ENCODE data around the gene NAPB.

The NAPB gene

DNA sequence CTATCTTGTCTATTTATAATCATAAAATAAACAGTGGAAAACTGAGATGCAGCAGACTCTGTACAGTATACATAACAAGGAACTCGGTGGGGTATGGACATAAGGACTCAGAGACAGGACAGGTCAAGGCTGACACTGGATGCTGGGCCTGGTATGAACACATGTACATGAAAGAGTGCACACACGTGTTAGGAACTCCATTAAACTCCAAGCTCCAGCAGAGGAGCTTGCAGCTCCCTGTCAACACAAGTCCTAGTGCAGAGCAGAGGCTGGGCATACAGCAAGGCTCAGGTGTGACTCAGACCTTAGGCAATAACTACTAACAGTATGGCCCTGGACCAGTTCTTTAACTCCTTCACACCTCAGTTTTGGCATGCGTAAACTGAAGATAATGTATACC is 17.1 kb downstream of the NAPB start:
- DNase-seq, result peak; percentile 46

- DNase-seq, result no peak
Observed at GRCh38 chr20:23403751-23404150, 17.5 kb downstream of the NAPB start.

DNA sequence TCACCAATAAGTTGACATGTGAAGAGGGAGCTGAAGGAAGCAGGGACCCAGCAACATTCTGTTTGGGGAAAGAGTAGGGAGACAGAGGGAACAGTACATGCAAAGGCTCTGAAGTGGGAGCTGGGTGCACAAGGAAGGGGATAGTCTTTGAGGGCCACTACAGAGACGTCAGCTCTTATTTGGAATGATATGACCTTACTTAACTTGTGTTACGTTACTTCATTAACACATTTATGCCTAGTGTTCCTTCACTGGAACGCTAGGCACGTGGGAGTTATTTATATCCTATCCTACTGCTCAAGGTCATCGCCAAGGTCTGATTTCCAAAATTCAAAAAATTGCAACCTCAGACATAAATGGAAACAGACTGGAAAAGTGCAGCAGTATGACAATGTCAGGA is 20.2 kb downstream of the NAPB start:
- no peak for DNase-seq

GRCh38 chr20:23399568-23400241 is 21.6 kb downstream of the NAPB start:
- peak; percentile 69 for DNase-seq

DNA sequence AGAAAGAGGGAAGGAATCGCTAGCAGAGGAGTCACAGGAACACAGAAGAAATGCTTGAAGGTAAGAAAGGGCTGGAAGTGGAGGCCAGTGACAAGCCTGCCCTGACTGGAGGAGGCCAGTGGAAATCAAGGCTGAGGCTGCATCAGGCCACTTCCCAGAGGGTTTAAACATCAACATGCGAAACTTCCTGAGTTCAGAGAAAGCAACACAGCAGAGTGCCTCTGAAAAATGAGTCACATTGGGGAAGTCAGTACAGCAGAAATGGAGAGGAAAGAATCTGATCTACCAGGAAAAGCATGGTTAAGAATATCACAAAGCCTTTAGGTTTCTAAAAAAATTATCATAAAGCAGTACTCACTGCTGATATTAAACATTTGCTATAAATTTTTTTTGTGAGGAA is 23.3 kb downstream of the NAPB start:
- no peak for DNase-seq

DNA sequence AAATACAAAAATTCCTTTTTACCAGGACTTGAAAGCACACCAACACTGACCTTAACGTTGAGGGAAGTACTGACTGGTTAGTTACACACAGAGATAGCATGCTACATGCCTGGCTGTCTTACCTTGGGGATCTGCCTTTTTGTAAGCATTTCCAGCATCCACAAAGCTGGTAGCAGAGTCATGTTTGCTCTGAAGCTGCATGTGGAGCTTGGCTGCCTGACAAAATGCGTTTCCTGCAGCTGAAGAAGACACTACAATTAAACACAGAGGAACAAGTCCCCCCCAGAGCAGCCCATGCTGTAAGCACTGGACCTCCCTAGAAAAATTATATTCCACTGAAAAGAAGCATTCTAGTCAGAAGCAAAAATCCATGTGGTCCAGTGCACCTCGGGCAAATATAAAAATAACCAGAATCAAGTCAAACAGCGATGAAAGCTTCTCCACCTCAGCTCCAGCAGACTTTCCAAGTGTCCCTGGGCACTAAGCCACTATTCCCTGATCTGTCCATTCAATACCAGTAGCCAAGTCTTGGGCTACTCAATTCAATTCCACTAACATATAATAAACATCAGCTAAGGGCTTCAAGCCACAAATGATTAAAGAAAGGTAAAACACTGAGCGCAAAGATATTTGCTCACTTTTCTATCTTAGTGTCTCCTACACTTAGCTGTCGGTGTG is 24.2 kb downstream of the NAPB start:
- no peak for DNase-seq

DNA sequence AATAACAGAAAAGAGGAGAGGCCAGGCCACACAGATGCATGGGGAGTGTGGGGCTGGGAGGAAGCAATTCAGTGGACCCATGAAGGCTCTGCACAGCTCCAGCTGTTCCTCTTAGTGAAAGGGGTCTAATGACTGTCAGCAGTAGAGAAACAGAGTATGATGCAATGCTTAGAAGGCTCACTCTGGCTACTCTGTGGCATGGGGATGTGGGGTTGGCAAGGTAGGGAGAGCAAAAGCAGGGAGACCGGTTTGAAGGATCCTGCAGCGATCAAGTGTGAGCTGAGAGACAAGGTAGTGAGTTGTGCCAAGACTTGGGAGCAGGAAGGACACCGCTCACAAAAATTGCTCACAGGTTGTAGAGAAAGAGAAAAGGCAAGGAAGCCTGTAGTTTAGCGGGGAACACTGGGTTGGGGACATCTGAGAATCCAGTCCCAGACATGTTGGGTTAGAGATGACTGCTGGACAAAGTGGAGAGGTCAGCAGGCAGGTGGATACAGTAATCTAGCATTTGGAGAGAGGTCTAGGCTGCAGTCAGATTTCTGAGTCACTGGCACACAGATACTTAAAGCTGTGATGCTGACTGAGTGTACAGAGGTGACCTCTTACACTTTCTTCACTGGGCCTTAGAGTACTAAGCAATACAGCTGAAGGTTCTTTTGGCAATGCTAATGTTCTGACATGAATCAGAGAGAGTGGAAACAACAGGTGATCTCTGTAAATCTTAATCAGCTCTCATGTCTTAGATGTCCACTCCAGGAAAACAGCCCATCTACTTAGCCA is 27.1 kb downstream of the NAPB start:
- no peak for DNase-seq

DNA sequence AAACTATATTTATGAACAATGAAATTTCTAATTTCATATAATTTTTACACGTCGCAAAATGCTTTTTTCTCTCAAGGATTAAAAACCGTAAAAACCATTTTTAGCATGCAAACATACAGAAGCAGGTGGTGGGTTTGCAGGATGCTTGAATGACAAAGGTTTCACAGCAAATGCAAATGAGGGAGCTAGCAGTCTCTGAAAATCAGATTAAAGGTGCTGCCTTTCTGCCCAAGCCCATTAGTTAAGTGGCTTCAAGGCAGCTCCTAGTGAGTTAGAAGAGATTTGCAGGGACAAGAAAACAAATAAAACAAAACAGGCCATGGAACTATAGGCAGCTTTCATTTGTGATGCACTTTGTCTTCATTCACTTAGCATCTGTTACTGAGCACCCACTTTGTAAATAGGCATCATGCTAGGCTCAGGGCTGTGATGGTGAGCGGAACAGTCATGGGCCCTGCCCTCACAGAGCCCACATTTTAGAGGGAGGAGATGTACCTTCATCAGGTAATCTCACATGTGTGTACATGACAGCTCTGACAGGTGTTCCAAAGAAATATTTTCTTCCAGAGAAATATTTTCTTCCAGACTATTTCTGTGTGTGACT is 29.5 kb downstream of the NAPB start:
- DNase-seq, result no peak

DNA sequence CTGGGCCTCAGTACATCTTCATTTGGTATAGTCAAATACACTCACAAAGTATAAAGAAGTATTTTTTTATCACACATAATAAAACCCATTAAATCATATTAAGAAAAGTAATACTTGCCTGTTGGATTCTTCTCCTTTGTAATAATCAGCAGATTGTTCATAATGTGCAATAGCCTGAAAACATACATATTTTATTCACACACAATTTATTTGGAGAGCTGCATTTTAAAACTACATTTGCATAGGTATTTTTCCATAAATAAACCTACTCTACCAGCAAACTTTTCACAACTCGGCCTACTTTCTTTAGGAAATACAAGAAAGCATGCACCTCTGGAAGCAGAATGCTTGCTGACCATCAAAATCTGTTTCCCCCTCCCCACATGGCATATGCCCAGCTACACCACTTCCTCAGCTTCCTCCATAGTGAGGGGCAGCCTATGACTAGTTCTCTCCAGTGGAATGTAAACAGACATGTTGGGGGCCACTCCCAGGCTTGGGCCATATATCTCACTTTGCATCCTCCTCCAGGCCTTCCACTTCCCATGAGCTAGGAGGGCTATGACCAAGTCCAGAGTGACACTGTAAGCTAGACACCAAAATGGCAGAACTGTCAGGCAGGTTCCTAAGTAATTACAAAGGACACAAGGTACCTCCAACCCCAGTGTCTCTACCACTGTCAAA is 31.1 kb downstream of the NAPB start:
- no peak for DNase-seq

DNA sequence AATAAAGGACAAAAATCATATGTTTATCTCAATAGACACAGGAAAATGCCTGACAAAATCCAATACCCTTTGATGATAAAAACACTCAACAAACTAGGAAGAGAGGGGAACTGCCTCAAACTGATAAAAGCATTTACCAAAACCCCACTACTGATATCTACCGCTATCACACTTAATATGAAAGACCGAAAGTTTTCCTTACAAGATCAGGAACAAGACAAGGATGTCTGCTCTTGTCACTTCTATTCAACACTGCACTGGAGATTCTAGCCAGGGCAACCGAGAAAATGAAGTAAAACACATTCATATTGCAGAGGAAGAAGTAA is 34.2 kb downstream of the NAPB start:
- no peak for DNase-seq

DNA sequence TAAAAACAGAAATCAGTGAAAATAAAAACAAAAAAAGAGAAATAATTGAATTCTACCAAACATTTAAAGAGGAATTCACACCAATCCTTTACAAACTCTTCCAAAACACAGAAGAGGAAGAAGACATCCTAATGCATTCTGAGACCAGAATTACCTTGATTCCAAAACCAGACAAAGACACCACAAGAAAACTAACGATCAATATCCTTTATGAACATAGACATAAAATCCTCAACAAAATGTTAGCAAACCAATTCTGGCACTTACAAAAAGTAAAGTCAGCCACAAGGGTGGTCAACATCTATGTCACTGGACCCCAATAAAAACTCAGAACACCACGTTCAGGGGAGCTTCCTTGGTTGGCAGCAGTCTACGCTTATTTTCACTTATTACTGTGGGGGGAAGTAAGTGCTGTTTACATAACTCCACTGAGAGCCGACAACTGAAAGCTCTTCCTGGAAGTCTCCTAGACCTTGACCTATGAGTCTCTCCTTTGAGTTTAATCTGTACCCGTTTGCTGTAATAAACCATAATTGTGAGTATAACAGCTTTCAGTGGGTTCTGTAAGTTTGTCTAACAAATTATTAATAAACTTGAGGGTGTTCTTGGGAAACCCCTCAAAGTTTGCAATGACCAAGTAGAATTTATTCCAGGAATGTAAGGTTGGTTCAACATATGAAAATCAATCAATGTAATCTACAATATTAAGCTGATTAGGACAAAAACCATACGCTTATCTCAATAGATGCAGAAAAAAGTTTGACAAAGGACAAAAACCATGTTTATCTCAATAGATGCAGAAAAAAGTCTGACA is 34.8 kb downstream of the NAPB start:
- no peak for DNase-seq

- DNase-seq, result no peak
Observed at GRCh38 chr20:23381876-23382275, 39.4 kb downstream of the NAPB start.

- no peak for DNase-seq
Observed at GRCh38 chr20:23379772-23380171, 41.5 kb downstream of the NAPB start.

DNA sequence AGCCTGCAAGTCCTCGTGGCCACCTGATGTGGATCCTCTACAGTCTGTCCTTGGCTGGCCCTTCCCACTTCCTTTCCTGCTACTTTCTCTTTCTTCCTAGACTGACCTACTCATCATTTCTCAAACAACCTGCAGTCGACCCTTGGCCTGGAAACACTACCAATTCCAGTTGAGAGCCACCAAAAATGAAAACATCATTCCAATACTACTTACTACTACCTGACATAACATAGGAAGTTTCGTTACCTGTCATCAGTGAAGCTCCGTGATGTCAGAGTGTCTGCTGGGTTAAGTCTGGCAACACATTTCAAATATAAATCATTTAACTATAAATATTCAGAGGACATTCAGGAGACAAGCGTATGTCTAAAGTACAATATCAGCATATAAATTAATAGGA is 45.5 kb downstream of the NAPB start:
- DNase-seq, result no peak

GRCh38 chr20:23374441-23374840 is 46.8 kb downstream of the NAPB start:
- no peak for DNase-seq

DNA sequence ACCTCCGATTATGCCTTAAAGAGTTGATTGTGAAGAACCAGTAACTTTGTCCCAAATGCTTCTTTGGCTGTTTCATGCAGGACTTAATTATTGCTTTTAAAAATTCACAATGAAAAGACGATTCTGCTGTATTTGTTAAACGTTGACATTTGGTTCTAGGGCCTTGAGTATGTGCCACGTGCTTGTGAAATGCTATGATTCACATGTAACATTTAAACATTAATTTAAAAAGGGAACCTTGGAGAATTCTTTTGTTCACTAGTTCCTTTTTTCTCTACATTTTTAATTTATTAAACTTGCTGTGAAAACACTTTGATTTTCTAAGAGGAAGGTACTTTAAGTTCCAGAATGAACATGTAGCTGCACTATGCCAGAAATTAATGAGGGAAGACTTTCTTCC is 49.8 kb downstream of the NAPB start:
- DNase-seq, result no peak

GRCh38 chr20:23370873-23371272 is 50.4 kb downstream of the NAPB start:
- DNase-seq, result no peak

- DNase-seq, result no peak
Observed at GRCh38 chr20:23370274-23370673, 51.0 kb downstream of the NAPB start.

DNA sequence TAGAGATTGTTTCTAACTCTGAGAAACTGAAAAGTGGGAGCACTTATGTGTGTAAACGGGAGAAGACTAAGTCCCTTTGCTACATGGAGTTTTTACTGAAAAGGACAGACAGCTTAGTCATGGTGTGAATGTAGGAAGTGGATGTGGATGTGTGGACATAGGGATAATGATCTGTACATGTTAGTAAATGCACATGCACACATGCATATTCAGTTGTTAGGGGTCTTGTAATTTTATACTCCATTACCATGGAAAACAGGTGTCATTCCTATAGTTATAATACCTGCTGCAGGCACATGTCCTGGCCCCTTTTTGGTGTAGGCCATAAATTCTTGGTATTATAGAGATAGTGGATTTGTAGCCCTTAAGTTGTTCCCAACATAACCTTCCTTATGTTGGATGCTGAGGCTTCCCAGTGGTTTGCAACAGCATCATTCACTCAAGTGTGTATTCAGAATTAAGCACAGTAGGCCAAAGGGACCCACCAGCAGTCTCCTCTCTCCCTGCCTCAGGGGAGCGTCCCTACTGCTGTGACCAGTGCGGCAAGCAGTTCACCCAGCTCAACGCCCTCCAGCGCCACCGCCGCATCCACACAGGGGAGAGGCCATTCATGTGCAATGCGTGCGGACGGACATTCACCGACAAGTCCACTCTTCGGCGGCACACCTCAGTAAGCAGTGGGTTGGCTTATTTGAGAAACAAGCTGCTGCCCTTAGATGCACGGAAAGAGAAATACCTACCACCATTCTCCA is 52.0 kb downstream of the NAPB start:
- DNase-seq, result no peak

DNA sequence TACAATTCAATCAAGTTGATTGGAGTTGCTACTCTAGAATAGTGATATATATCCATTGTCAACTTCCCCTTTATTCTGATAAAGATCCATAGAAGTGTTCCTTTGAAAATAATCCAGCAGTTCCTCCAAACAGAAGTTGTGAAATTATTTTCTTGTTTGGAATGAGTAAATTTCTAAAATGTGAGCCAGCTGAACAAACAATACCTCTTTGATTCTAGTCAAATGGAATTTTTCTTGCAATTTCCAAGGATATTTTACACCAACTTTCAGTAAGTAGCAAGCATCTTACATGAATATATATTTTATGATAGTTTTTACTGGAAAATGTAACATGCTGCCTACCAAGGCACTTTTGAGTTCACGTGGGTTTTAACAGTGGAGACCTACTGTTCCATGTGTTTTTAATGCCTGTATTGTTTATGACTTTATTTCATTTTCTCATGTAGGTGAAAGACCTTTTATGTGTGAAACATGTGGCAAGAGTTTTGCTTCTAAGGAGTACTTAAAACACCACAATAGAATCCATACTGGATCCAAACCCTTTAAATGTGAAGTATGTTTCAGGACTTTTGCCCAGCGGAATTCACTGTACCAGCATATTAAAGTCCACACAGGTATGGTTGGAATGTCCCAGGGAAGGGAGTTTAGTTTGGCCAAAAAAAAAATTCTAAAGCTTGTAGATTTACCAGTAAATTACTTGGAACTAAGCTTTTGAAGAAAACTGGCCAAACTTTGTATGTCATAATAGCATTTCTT is 52.8 kb downstream of the NAPB start:
- no peak for DNase-seq

DNA sequence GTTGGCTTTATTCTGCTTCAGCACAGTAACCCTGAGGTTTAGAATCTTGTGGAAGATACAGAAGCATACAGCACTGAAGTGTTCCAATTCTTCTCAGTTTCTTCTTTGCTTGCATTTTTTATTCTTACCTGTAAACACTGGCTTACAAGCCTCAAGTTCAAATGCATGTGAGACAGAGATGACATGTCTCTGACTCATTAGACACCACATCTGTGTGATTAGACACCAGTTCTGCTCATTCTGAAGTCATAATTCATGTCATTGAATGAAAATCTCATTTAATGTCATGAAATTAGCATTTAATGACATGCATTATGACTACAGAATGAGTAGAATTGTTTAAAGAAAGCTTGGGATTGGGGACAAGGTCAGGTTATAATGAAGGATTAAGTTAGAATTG is 53.5 kb downstream of the NAPB start:
- DNase-seq, result no peak
